HG03520 (cell line): ENCODE results near the gene CST9L.
A peak's percentile ranks its signal among the peaks of the same experiment; 100 is the strongest.

Experiments used
- ATAC-seq: cut with Tn5 transposase; IDR thresholded peaks from one replicate; pipeline ENCODE4 v1.9.1; 2021; ENCODE audit warnings: mild to moderate bottlenecking, moderate library complexity; ENCODE audit not compliant: unreplicated experiment

Gene CST9L, protein sequence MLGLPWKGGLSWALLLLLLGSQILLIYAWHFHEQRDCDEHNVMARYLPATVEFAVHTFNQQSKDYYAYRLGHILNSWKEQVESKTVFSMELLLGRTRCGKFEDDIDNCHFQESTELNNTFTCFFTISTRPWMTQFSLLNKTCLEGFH

DNA sequence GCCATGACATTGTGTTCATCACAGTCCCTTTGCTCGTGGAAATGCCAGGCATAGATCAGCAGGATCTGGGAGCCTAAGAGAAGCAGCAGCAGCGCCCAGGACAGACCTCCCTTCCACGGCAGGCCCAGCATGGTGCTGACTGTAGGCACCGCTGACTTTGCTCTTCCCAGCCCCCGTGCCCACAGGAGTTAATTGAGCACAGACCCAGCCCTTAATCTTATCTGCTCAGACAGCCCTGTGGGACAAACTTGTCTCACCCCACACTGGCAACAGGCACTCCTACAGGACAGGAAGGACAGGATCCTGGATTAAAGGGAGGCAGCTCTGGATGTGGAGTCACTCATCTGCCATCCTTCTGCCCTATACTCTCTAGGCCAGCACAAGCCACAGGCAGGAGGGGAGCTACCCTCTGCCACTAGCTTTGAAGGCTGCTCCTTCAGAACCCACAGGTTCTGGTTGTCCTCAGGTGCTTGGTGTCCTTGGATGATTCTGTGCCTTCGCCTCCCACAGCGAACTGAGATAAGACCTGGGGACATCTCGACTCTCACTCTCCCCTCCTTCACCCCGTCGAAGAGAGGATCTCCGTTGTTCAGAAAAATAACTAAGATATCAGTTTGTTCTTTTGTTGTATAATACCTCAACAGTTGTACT lies at the start of gene CST9L:
Gene CST9L, minus strand, starts transcription at position 165 of the 651 bp plus-strand sequence. Its CDS starts 34 bp downstream, at position 131.
- ATAC-seq, result no peak

DNA sequence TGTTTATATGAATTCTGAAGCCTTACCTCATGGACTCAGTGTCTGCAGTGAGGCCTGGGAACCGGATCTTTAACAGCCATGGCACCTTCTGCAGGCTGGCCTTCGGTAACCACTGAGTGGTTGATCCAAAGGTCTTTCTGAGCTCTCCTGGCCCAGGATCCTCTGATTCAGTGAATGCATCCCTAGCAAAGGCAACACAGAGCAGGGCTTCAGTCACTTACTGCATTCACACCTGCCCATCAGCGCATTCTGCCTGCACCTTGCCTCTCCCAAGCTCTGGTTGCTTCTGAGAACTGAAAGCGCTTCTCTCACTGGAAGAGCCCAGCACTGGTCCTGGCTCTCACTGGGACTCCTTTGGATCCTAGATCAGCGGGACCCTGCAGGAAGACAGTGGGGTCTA lies 45.9 kb upstream of the CST9L start:
- ATAC-seq, result no peak

DNA sequence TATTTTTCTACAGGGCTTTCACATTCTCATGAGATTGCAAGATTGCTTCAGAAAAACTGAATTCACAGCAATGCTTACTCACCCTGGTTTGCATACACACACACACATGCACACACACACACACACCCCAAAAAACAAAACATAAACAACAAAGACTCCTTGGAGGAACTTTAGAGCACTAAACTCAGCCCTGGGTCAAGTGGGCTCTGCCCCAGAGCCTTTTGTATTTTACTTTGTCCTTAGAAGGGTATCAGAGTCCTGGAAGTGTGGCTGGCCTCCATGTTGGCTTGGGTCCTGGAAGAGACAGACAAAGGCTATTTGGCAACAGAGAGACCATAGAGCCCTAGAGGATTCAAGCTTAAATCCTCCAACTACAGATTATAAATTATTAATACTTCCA lies 45.4 kb upstream of the CST9L start:
- ATAC-seq, result no peak

DNA sequence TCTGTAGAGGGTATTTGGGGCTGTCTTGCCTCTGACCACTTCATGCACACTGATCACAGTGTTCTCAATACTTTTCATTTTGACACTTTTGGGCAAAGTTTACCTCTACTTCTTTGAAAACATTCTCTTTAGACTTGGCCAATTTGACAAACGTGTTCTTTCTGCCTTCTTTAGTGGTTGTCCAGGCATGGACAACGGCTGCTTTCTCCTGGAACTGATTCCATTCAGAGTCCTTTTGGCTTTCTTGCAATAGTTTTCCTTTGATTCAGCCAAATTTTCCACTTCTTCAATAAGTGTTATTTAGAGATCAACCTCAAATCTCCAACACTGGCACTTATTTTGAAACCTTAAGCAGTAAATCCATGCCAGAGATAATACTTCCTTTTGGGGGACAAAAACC lies 44.1 kb upstream of the CST9L start:
- ATAC-seq, result no peak

DNA sequence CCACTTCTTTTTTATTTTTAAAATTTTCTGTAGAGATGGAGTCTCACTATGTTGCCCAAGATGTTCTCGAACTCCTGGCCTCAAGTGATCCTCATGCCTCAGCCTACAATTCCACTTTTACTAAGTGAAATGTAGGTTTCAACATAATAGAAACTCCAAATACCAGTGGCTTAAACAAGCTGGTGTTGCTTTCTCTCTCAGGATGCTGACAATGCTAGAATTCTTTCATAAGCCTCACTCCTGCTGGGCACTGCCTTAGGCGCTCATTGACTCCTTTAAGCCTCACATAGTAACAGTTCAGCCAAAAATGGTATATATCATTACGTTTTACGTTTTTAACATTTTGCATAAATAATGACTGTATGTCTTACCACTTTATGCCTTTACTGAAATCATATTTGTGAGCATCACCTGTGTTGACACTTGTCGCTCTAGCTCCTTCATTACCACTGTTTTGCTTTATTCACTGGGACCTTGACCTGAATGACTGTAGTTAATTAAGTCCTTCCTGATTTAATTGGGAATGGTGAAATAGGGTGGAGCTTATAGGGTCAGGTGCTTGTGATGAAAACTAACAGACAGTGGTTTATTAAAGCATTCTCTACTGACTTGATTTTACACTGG lies 41.3 kb upstream of the CST9L start:
- no peak for ATAC-seq

DNA sequence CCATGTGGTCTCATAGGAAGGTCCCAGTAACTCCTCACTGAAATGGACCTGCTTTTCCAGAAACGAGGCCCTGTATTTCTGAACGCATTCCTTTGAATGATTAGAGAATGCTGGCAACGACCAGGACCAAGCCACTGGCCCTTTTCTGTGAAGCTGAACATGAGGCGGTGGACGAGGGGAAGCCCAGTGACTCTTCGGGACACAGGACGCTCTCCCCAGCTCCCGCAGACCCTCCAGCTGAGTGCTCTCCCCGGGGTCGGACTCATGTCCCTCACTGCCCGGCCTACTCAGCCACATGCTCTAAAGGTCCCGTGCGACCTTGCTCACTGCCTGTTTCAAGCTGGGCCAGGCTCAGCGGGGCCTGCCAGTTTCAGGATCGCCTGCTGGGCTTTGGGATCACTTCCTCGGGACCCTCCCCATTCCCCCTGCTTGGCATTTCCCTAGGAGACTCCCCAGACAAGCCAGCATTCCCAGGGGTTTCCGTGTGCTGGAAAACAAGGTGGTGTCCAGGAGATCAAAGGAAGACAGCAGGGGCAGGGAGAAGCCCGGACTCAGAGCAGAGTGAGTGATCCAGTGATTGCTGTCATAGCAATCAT lies 40.1 kb upstream of the CST9L start:
- ATAC-seq, result no peak

DNA sequence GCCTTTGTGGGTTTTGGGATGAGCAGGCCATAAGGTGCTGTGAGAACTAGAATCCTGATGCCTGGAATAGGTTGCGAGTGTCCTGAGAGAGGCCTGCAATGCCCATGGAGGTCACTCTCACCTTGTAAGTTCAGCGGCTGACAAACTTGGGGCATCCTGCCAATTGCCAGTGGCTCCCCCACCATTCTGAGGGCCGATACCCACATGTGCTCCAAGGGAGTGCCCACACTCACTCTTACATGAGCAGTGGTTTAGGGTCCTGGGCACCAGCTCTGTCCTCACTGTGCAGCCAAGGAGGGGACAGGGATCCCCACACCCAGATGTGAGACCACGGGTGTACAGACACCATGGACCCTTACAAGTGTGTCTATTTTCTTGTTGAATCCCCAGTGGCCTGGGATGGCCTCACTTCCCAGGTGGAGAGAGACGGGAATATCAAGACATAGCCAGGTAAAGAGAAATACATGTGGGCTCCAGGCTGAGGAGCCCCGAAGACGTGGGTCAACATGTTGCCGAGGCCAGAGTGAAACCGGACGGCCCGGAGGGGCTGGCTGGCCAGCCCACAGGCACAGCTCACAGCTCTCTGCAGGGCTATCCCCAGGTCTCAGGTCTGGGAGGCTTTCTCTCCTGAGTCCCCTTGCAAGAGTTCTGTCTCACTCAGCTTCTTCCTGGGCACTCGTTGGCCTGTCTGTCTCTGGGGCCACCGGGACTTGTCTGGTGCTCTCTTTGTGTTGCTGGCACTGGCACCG lies 39.4 kb upstream of the CST9L start:
- ATAC-seq, result no peak

DNA sequence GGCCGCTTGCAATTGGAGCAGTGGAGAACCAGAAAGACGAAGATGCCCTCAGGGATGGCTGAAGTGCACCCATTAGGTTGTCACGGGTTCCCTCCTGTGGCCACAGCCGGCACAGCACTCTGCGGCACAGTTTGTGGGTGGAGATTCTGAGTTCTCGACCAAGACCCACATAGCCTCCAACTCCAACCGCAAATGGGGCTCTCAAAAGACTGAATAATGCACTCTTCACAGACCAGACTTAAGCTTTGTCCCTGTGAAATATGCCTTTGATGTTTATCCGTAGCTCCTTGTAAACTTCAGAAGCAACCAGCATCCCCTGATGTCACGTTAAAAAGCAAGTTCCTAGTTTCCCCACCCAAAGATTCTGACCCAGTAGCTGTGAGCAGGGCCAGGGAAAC lies 38.4 kb upstream of the CST9L start:
- ATAC-seq, result peak; percentile 95

DNA sequence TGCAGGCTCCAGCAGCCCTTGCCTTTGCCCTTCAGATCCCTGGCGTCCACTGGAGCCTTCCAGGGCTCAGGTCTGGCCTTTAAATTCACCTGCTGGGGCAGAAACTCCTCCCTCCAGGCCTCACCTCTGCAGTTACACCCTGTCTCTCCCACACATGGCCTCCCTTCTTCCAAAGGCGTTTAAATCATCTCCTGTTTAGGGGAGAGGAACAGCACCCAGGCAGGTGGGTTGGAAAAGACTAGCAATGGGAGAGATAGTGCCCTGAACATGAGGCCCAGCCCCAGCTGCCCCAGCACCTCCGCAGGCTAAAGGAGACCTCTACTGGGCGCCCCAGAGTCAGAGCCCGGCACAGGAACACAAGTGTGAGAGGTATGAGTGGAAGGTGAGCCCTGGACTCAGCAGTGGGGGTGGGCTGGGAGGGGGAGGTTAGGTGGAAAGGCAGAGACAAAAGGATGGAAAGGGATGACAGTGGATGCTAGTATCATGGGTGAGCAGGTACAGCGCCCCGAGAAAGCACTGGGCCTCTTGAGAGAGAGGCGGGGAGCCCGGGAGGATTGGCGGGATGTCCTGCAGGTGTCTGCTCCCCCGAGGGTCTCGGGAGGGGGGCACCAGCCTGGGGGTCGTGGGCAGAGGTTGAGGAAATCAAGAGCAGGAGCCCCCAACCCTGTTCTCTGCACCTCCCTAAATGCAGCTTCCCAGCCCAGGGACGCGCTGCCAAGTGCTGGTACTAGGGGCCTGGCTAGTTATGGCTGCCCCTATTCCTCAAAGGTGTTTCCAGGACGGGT lies 37.8 kb upstream of the CST9L start, which contains the start of gene CST9:
Gene CST9, minus strand, starts transcription at position 51 of the 785 bp plus-strand sequence. CDS start 53 bp downstream, outside the sequence.
- no peak for ATAC-seq

DNA sequence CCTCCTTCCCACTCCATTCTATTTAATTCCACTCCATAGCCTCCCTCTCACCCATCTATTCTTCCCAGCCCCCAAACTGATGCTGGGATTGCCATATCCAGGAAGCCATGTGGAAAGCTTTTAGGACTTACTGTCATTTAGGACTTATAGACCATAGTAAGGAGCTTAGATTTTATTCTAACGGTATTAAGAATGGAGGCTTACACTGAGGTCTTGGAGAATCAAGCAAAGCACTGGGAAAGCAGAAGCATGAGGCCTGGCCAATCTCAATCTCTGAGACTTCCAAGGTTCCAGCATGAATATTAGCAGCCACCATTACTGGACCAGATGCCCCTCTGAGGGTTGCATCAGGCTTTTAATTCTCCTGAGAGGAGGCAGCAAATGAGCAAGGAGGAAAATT lies 36.0 kb upstream of the CST9L start:
- ATAC-seq, result no peak

DNA sequence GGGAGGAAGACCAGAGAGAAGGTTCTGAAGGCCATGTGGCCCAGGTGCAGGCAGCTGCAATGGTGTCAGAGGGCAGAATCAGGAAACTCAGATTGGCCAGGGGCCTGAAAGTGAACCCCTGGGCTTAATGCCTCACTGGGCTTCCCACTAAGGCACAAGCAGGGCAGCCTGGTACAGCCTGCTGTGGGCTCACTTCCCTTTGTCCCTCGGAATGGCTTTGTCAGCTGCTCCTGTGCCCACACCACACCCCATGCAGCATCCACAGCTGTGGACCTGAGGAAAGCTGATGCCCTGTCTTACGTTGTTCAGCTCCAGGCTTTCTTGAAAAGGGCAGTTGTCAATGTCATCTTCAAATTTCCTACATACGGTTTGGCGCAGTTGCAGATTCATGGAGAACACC lies 35.0 kb upstream of the CST9L start:
- ATAC-seq, result no peak

DNA sequence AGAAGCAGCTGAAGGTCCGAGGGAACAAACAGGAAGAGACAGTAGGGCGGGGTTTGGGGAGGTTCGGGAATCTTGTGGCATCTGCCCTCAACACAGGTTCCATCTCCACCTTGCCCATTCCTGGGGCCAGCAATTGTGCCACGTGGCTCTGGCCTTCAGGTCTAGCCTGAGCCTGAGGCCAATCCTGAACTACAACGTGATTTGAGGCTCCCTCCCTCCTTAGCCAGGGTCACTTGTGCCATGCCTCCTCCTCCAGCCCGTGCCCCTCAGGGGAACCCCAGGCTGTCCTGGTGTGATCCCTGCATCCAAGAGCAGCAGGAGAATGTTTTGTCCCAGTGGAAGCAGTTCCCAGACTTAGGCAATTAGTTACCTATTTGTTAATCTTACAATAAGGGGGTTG lies 34.4 kb upstream of the CST9L start:
- ATAC-seq, result no peak

DNA sequence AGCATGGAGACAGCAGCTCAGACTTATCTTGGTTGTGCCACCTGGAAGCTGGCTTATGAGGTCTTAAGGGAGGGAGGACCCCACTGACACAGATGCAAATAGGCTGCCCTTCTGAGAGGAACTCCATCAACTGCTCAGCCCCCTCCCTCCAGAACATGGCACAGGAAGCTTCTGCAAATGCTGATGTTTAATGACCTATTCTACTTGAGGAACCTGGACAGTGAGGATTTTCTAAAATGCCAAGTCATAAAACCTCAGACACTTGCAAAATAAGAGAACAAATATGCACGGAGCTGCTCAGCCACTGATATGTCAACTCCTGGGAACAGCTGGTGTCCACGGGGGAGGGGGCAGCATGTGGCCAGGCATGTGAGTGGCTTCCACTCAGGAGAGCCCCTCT lies 34.0 kb upstream of the CST9L start:
- ATAC-seq, result no peak

DNA sequence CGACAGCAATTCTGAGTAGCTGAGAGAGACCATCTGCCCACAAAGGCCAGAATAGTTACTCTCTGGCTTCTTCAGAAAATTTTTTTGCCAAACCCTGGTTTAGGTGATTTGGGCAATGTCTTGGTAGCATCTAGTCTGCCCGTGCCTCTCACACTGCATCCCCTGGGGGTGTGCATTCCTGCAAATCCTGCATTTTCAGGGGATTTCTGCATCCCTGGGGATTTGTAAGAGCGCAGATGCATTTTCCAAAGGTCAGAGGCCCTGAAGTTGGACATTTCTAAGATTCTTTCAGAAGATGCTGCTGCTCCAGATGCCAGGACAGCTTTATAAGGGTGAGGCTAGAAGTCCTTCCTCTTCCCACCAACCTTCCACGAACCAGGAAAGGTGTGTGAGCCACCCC lies 33.4 kb upstream of the CST9L start:
- no peak for ATAC-seq

DNA sequence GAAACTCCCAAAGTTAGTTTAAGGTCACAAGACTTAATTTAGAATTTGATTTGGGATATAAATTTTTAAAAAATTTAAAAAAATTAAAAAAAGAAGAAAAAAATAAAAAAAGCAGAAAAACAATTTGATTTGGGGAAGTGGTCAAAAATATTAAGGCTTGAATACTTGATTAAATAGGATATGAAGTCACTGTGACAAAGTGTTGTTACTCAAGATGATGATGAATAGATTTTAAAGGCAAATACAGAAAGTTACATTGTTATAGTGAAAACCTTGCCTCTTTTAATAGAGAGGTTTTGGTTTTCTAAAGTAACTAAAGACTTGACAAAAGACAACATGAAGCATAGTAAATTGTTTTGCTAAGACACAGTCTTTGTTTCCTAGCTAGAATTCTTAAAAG lies 30.2 kb upstream of the CST9L start:
- ATAC-seq, result no peak

DNA sequence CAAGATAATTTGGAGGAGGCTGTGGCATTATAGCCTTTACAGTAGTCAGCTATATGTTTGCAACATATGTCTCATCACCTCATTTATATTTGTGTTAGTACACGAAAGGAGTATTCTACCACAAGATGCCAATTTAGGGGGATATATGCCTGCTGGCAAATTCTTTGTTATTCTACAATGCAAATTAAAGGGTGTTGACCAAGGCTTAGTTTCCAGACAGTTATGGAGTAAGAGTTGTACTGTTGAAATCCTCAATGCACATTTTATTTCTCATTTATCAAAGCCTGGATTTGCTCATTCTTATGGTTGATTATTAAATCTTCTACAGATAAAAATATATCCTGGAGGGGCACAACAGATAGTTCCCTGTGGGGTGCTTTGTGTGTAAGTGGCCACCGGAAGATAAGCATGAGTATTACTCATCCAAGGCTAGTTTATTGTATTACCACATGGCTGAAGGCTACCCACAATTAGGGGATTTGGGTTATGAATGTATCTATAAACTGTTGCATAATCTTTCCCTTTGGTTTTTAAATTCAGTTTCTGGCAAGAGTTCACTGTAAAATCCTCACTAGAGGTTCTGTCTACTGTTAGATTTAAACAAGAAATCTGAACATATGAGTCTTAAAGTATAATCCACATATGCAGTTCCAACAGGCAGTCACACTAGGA lies 28.4 kb upstream of the CST9L start:
- ATAC-seq, result no peak

DNA sequence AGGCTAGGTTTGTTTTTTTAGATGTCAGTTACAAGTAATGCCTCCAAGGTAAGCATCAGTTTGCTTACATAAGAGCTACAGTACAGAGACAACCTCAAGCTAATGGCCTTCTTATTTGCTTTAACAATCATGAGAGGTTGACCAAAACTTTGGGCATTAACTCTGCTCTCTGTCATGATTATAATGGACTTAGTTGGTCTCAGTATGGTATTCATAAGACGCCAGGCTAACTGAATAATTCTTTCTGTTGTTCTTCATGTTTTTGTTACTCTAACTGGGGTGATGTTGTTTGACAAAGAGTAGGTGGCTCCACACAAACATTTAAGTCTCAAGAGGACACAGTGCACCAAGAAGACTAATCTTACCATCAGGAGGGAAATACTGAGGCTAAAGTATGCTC lies 27.7 kb upstream of the CST9L start:
- no peak for ATAC-seq

DNA sequence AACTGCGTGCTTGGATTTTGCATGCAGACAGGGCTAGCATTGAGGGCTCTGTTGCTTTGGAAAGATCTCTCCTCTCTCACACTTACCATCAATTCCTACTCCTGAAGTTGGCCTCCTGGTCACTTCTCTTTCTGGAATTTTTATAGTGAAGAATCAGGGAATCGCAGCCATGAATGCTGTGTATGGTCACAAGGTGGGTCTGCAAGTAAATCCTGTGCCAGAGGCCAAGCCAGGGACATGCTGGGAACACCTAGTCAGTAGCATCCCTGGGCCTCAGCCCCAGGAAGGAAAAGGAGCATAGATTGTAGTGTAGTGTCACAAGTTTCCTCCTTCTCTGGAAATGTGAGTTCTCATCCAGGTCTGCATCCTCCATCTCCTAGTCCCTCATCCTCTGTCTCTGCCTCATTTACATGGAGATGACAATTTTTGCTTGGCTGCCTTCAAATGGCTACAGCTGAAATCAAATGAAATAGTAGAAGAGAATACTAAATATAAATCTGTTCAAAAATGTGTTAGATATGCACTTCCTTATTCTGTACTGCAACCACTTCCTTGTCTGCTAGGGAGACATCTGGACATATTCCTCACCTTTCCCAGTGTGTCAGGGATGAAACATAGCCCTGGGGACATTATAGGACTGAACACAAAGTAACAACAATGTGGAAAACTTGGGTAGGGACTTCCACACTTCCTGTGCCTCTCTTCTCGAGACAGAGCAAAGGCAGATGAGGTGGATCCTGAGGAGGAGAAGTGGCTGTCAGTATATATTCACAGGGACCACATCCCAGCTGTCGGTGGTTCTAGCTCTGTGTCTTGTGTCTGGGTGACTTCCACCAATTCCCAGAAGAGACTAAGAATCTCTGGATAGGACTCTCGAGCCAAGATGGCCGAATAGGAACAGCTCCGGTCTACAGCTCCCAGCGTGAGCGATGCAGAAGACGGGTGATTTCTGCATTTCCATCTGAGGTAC lies 20.4 kb upstream of the CST9L start:
- no peak for ATAC-seq

DNA sequence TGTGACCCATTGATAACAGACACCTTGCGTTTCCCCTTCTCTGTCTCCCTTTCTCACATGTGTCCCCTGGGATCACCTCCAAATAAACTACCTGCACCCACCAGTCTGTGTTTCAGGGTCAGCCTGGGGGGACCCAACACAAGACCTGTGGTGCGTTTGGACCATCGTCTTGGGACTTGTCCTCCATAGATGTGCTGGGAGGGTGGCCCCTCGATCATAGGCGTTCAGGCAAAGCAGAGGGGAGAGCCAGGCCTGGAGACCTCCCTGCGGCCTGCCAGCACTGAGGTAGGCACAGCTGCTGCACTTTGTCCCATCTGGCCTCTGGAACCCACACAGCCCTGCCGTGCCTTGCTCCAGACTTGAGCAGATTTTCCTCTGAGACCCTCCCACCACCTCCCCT lies 19.3 kb upstream of the CST9L start:
- ATAC-seq, result no peak
